ENCODE data around the gene NFKBIZ. TPM values are rescaled to one million over a fixed set of nuclear protein-coding genes. Genes with fewer than 3 reads are reported as not detected.

Gene NFKBIZ
- polyA plus RNA-seq, 1 of the 3 experiments (the other 2 are of a cell fraction): 59.9 TPM

DNA sequence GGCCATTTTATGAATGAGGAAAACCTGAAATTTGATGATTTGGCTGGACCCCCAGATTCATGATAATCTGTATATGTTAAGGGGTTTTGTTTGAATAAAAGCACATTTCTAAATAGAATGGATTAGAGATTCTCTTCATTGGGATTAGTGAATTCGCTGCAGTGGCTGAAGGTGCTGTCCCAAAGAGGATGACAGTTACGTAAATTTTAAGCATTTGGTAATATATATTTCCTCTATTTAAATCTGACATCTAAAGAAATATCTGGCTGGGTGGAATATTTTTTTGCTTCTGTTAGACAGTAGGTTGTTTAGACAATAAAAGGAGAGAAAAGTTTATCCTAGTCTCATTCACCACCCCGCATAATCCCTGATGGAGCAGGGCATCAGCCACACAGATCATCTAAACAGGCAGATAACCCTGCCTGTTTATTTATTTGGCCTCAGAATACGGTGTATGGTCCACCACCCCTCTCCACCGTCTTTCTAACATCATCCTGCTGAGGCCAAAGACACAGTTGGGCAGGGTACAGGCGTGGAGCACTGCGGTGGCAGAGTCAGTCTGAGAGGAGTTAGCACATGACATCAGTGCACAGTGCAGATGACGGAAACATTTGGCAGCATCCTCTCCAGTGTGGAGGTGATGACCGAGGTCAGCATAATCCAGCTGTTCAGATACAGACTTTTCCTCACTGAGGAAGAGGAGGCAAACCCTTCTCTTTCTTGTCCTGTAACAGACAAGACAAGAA lies 20.4 kb upstream of the NFKBIZ start:
- Histone ChIP-seq H3K9ac (peak overlapping the region; percentile 83; the same call in 1 of the 2 replicates), H3F3A (replicated peaks; ENCODE audit: insufficient read depth) (peaks cover 17% of the 10 kb centered on the region), H3K79me2 (ENCODE audit: insufficient read depth) (peaks cover 11% of the 10 kb centered on the region; the same call in 1 of the 2 replicates), H3K27me3 (ENCODE audit: insufficient read depth) (no peaks in the 10 kb centered on the region), H3K36me3 (replicated peaks in 1 of 2; ENCODE audit: control insufficient read depth in 1 of 2, insufficient read depth in 2 of 2, low read length in 1 of 2) (peaks cover 0 to 4% of the 10 kb centered on the region in 2 experiments), H3K4me2 (peak overlapping the region; percentile 90), H3K4me1 (ENCODE audit: control insufficient read depth in 1 of 2, insufficient read depth in 2 of 2, low read depth in 1 of 2, low read length in 1 of 2) (peaks cover 6 to 16% of the 10 kb centered on the region in 2 experiments), H3K4me3 (ENCODE audit: low read depth in 2 of 2, low read length in 1 of 2) (peak overlapping the region; percentile 50 to 63; a peak in 3 of 4 replicates), H3K27ac (ENCODE audit: low read depth in 2 of 2, low read length in 1 of 2) (peak overlapping the region; percentile 78 to 88; a peak in 3 of 4 replicates), H4K20me1 (ENCODE audit: insufficient read depth) (no peaks in the 10 kb centered on the region), H2AFZ (ENCODE audit: low read depth) (peak overlapping the region; percentile 92), H3K9me3 (no peaks in the 10 kb centered on the region), H3K9me2 (no peaks in the 10 kb centered on the region)
- DNase-seq: no peak
- no peak for TF ChIP-seq ELF1 (IDR thresholded peaks at IDR 0.05)
- TF ChIP-seq FOSL2 (IDR thresholded peaks at IDR 0.05; ENCODE audit: borderline replicate concordance, low read depth): no peak
- TF ChIP-seq, protein P1, sequence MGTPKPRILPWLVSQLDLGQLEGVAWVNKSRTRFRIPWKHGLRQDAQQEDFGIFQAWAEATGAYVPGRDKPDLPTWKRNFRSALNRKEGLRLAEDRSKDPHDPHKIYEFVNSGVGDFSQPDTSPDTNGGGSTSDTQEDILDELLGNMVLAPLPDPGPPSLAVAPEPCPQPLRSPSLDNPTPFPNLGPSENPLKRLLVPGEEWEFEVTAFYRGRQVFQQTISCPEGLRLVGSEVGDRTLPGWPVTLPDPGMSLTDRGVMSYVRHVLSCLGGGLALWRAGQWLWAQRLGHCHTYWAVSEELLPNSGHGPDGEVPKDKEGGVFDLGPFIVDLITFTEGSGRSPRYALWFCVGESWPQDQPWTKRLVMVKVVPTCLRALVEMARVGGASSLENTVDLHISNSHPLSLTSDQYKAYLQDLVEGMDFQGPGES (IDR thresholded peaks at IDR 0.05; ENCODE audit: low read depth, low read length): no peak
- TF ChIP-seq TAF1 (IDR thresholded peaks at IDR 0.05; ENCODE audit: borderline replicate concordance, low read depth, low read length): no peak
- no peak for TF ChIP-seq JUND (IDR thresholded peaks at IDR 0.05)
- TF ChIP-seq, protein P2, sequence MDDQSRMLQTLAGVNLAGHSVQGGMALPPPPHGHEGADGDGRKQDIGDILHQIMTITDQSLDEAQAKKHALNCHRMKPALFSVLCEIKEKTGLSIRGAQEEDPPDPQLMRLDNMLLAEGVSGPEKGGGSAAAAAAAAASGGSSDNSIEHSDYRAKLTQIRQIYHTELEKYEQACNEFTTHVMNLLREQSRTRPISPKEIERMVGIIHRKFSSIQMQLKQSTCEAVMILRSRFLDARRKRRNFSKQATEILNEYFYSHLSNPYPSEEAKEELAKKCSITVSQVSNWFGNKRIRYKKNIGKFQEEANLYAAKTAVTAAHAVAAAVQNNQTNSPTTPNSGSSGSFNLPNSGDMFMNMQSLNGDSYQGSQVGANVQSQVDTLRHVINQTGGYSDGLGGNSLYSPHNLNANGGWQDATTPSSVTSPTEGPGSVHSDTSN (IDR thresholded peaks at IDR 0.05): no peak
- TF ChIP-seq SIN3A (IDR thresholded peaks at IDR 0.05; ENCODE audit: borderline replicate concordance, low read depth, low read length): no peak
- TF ChIP-seq YY1 (IDR thresholded peaks at IDR 0.05; ENCODE audit: low read depth): no peak
- TF ChIP-seq, protein P3, sequence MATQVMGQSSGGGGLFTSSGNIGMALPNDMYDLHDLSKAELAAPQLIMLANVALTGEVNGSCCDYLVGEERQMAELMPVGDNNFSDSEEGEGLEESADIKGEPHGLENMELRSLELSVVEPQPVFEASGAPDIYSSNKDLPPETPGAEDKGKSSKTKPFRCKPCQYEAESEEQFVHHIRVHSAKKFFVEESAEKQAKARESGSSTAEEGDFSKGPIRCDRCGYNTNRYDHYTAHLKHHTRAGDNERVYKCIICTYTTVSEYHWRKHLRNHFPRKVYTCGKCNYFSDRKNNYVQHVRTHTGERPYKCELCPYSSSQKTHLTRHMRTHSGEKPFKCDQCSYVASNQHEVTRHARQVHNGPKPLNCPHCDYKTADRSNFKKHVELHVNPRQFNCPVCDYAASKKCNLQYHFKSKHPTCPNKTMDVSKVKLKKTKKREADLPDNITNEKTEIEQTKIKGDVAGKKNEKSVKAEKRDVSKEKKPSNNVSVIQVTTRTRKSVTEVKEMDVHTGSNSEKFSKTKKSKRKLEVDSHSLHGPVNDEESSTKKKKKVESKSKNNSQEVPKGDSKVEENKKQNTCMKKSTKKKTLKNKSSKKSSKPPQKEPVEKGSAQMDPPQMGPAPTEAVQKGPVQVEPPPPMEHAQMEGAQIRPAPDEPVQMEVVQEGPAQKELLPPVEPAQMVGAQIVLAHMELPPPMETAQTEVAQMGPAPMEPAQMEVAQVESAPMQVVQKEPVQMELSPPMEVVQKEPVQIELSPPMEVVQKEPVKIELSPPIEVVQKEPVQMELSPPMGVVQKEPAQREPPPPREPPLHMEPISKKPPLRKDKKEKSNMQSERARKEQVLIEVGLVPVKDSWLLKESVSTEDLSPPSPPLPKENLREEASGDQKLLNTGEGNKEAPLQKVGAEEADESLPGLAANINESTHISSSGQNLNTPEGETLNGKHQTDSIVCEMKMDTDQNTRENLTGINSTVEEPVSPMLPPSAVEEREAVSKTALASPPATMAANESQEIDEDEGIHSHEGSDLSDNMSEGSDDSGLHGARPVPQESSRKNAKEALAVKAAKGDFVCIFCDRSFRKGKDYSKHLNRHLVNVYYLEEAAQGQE (IDR thresholded peaks at IDR 0.05; ENCODE audit: low read depth, low read length): no peak
- no peak for TF ChIP-seq TEAD4 (IDR thresholded peaks at IDR 0.05; ENCODE audit: borderline replicate concordance, insufficient read depth)
- no peak for TF ChIP-seq RXRA (IDR thresholded peaks at IDR 0.05; ENCODE audit: borderline replicate concordance, low read depth)
- no peak for TF ChIP-seq GATA2 (CRISPR knock-in tag; IDR thresholded peaks at IDR 0.05)
- 45% methylated on average over 9 of the region's 9 CpGs for WGBS (ENCODE audit: low lambda C conversion rate)
- ChIA-PET CTCF (interaction anchor here (3.0 kb wide), 1 partner anchor 15 kb away, joined by 14 read pairs; no protein-coding TSS in a partner anchor), POLR2A (no interaction called here)

Data from SK-N-SH (cell line).